C4-2B (cell line): Measurements from ENCODE around the gene PPP1R14C.

Experiments used
- CTCF ChIP-seq: fragments of 450-650 bp; conservative IDR thresholded peaks from 2 replicates; pipeline ENCODE4 v1.5.1; 2017; ENCODE audit warnings: mild to moderate bottlenecking
- ZFX ChIP-seq: fragments of 450-650 bp; IDR thresholded peaks from 2 replicates; pipeline ENCODE4 v1.6.1; 2017

GRCh38 chr6:150102750-150103270 is 40.0 kb upstream of the PPP1R14C start:
- TF ChIP-seq CTCF (no peak), ZFX (no peak)
